HEK293 (cell line): ENCODE results near the gene KDSR.

Experiments
- CTCF ChIP-seq: fragments of 450-650 bp; formaldehyde crosslinking; IDR thresholded peaks from 2 replicates; pipeline ENCODE4 v1.5.1; 2016; ENCODE audit warnings: missing biosample characterization, missing genetic modification characterization
- ZNF274 ChIP-seq, 2 experiments: fragments of 200-500 bp in 1 of 2; fragments of 450-650 bp in 1 of 2; sonication (Bioruptor generic) in 1 of 2; formaldehyde crosslinking in 1 of 2; IDR thresholded peaks; 2 replicates each; pipeline versions ENCODE4 v1.5.1 to v1.6.1; 2014 to 2016; ENCODE audit warnings: borderline replicate concordance in 1 of 2, inconsistent platforms in 1 of 2, low read length in 1 of 2, missing biosample characterization in 1 of 2, missing genetic modification characterization in 1 of 2
- ZNF433 ChIP-seq: fragments of 450-650 bp; formaldehyde crosslinking; IDR thresholded peaks from 2 replicates; pipeline ENCODE4 v1.5.1; 2016; ENCODE audit warnings: missing biosample characterization, missing genetic modification characterization, low read depth

GRCh38 chr18:63344263-63344662 is 22.7 kb downstream of the KDSR start:
- TF ChIP-seq CTCF (tag by site-specific recombination) (no peak), ZNF433 (tag by site-specific recombination) (no peak), ZNF274 (IDR thresholded peaks at IDR 0.05; ENCODE audit: low read length) (no peak), ZNF274 (tag by site-specific recombination; IDR thresholded peaks at IDR 0.05; ENCODE audit: borderline replicate concordance) (no peak)
